HG02981 (cell line): ENCODE measurements around the gene UBAP1.
"Not testable (repeated sequence)": the region's sequence is repeated elsewhere in the genome, so short reads cannot be mapped to it uniquely, and the experiment has no call there.

Experiments
- ATAC-seq: cut with Tn5 transposase; IDR thresholded peaks from one replicate; pipeline ENCODE4 v1.9.1; 2021; ENCODE audit warnings: mild to moderate bottlenecking, moderate library complexity; ENCODE audit not compliant: unreplicated experiment

Gene UBAP1

DNA sequence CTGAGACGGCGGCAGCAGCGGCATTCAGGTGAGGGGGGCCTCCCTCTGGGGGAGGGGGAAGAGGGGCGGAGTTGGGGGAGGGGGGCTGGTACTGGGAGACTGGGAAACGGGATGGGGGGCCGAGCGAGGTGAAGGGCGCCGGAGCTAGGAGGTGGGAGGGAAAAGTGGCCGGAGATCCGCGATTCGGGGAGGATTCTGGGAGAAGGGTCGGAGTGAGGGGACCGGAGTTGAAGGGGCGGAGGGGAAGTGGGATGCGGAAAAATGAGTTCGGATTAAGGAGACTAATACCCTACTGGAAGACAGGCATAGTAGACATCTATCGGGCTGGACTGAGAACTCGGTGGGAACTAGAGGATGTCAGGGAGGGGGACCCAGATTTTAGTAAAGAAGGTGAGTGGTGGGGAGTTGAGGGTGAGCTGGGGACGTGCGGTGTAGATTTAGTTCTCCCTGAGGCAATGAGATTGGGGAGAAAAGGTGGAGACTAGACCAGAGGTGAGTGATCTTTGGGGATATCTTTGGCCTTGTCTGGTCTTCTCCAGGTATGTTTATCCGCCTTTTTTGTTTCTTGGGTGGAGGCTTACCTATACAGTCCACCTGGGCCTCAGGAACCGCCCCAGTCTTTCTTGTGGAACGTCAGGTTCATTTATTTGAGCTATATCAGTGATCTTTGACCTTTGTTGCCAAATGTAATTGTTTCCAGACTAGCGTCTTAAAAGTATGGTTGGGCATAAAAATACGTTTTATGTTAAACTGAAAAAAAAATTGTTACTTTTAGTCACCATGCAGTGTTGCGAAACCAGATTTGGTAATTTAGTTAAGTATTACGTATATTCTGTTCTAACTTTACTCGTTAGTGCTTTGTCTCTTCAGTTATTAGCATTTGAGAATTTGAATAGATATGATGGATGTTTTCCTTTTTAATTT lies 632 bp downstream of the UBAP1 start:
- ATAC-seq = no peak

DNA sequence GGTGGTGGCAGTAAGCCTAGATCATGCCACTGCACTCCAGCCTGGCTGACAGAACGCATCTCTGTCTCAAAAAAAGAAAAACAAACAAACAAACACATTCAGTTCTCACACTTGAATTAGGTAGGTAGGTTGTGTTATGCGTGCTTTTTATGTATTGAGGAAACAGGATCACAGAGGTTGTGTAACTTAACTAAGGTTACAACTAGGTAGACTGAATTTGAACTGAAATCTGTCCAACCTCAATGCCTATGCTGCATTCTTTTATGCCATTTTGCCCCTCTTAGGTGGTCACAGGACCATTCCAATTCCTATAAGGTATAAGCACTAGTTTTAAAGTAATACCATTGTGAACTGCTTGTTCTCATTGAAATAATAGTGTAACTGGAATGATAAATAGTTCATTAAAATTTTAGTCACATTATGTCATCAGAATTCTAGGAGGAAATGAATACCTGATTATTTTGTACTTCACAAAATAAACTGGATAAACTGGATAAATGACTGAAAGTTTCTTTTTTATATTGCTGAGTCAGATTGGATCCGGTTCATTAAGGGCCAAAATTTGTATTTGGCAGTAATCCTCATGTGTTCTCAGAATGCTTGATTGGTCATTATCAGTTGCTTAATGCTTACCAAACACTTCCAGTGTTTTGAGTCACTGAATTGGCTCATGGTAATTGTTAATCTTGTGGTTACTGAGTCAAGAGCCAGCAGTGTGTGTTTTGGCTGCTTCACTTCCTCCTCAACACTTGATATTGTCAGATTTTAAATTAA lies 7.1 kb downstream of the UBAP1 start:
- ATAC-seq = peak; percentile 89

DNA sequence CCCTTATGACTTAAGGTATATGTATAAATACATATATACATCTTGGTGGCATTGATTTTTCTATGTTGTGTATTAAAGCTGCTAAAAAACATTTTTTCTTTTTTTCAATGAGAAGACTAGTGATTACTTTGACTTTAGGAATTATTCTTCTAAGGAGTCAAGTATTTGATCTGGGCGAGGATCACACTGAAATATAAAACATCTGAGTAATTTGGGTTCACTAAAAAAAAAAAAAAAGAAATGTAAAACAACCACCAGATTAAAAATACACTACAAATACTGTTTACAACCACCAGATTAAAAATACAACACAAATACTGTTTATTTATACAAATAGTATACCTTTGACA lies 9.0 kb downstream of the UBAP1 start:
- no peak for ATAC-seq

DNA sequence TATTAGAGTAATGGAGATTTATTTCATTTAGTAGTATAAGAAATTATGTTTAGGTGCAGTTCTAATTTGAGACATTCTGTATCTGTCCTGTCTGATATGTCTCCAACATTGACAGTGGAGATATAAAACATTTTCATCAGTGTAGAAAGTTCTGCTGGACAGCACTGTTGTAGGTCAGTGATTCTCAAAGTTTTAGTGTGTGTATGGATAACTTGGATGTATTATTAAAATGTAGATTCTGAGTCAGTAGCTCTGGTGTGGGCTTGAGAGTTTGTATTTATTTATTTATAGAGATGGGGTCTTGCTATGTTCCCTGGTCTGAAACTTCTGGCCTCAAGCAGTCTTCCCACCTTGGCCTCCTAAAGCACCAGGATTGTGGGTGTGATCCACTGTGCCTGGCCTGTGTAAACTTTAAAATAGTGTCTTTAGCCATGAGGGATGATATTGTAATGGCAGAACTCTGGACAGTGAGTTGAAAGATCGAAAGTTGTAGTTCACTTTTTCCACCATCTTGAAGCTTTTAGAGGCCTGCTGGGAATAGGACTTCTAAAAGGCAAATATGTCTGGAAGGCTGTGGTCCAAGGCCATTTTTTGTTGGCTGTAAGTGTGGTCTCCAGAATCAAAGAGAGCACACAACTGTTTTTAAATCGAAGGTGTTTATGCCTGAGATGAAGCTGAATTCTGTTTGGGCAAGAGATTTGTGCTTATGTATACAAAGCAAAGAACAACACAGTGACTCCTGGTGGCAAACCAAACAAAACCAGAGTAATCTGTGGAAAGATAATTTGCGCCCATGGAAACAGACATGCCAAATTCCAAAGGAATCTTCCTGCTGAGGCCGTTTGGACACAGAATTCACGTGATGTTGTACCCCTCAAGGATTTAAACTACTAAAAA lies 12.4 kb downstream of the UBAP1 start:
- no peak for ATAC-seq

DNA sequence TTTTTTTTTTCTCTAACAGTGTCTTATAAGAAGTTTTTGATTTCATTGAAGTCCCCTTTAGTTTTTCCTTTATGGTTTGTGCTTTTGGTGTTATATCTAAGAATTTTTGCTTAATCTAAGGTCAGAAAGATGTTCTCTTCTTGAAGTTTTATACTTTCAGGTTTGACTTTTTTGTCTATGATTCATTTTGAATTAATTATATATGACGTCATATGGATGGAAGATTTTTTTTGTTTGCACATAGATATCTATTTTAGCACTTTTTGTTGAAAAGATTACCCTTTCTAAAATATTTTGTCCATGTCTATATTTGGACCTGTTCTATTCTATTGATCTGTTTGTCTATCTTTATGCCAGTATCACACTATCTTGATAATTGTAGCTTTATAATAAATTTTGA lies 16.3 kb downstream of the UBAP1 start:
- no peak for ATAC-seq

GRCh38 chr9:34197286-34197685 lies 18.4 kb downstream of the UBAP1 start:
- not testable (repeated sequence) for ATAC-seq

DNA sequence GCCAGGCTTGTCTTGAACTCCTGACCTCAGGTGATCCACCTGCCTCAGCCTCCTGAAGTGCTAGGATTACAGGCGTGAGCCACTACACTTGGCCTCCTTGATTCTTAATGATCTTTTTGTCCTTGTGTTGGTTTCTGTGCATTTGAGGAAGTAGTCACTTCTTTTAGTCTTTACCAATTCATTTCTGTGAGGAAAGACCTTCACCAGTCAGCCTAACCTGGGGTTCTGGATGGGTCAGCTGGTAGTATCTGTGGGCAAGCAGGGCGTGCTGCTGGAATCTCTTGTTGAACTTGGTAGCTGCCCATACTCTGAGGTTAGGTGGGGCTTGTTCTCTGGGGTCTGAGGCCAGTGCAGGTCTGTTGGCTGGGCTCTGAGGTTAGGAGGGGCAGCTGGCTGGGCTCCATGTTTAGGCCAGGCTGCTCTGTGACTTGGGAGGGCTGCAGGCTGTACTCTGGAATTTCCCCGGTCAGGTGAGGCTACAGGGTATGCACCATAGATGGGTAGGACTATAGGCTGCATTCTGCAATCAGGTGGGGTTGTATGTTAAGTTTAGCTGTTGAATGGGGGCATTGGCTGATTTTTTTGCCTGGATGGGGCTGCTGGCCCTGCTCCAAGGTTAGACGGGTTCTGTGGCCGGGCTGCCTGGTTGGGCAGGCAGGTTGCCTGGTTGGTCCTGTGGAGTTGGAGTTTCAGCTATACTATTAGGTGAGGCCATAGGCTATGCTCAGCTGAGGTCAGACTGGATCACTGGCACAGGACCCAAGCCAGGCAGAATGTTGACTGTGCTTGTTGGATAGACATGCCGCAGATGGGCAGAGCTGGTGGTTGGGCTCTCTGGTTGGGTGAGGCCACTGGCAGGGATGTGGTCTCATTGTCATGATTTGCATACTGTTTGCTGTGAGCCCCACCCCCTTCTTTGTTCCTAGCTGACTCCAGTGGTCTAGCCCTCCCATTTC lies 19.2 kb downstream of the UBAP1 start:
- ATAC-seq = no peak

GRCh38 chr9:34200092-34200491 lies 21.2 kb downstream of the UBAP1 start:
- no peak for ATAC-seq

GRCh38 chr9:34203275-34203991 lies 24.6 kb downstream of the UBAP1 start:
- ATAC-seq = no peak

DNA sequence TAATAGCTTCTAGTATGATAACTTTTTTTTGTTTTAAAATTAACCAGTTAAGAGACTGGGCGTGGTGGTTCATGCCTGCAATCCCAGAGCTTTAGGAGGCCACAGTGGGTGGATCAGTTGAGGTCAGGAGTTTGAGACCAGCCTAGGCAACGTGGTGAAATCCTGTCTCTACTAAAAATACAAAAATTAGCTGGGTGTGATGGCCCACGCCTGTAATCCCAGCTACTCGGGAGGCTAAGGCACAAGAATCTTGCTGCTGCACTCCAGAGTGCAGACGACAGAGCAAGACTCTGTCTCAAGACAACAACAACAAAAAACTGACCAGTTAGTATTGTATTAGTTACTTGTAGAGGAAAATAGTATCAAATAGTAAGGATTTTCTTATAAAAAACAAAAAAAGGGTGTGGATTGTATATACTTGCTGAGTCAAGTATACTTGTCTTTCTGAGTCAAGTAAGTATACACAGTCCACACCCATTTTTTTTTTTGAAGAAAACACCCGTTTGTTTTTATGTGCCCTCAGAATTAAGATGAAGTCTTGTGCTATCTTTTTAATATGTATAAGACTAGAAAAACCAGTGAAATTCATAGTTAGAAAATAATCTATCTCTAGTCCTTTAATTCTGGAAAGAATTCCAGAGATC lies 25.3 kb downstream of the UBAP1 start:
- no peak for ATAC-seq

DNA sequence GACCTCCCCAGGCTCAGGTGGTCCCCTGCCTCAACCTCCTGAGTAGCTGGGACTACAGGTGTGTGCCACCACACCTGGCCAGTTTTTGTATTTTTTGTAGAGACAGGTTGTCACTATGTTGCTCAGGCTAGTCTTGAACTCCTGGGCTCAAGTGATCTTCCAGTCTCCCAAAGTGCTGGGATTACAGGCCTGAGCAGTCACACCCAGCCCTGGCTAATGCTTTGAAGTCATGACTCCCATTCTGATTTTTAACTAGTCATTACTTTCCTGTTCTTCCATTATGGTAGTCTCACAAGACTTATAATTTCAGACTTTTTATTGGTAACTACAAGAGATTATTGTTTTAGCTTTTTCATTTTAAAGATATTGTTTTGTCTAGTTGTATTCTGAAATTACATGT lies 26.3 kb downstream of the UBAP1 start:
- no peak for ATAC-seq

- no peak for ATAC-seq
These were observed 27.7 kb downstream of the UBAP1 start for GRCh38 chr9:34206561-34206960.

DNA sequence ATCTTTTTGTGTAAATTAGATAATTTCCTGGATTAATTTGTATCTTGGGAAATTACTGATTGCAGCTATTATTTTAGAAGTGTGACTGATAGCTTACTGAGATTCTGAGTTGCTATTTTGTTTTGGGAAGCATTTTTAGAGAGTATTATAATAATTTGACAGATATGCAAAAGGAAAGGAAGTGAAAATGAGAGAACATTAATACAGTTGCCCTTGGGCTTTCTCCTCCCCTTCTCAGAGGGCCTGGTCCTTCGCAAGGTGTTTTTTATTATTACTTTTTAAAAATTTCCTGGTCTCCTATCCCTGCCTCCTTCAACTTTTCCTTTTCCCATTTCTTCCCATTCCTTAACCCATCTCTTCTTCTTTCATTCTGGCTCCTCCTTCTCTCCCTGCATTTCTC lies 32.6 kb downstream of the UBAP1 start:
- no peak for ATAC-seq

DNA sequence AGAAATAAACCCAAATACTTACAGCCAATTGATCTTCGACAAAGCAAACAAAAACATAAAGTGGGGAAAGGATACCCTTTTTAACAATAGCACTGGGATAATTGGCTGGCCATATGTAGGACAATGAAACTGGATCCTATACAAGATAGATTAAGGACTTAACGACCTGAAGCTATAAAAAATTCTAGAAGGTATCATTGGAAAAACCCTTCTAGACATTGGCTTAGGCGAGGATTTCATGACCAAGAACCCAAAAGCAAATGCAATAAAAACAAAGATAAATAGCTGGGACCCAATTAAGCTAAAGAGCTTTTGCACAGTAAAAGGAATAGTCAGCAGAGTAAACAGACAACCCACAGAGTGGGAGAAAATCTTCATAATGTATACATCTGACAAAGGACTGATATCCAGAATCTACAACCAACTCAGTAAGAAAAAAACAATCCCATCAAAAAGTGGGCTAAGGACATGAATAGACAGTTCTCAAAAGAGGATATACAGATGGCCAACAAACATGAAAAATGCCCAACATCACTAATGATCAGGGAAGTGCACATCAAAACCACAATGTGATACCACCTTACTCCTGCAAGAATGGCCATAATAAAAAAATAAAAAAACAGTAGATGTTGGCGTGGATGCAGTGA lies 35.6 kb downstream of the UBAP1 start:
- ATAC-seq = not testable (repeated sequence)

GRCh38 chr9:34216325-34216724 lies 37.5 kb downstream of the UBAP1 start:
- no peak for ATAC-seq

GRCh38 chr9:34217015-34217414 lies 38.2 kb downstream of the UBAP1 start:
- not testable (repeated sequence) for ATAC-seq

GRCh38 chr9:34218446-34218845 lies 39.6 kb downstream of the UBAP1 start:
- no peak for ATAC-seq

GRCh38 chr9:34219421-34219820 lies 40.6 kb downstream of the UBAP1 start:
- ATAC-seq = no peak
